GM21723 (cell line): Measurements from ENCODE around the gene SPEM1.

Source experiments
- ATAC-seq: cut with Tn5 transposase; IDR thresholded peaks from one replicate; pipeline ENCODE4 v1.9.1; 2021; ENCODE audit warnings: mild to moderate bottlenecking, moderate library complexity; ENCODE audit not compliant: unreplicated experiment

Gene SPEM1

GRCh38 chr17:7396147-7396546 lies 24.0 kb upstream of the SPEM1 start:
- ATAC-seq: no peak

GRCh38 chr17:7398612-7399011 lies 21.5 kb upstream of the SPEM1 start:
- ATAC-seq: no peak

GRCh38 chr17:7403043-7403726 lies 16.9 kb upstream of the SPEM1 start:
- no peak for ATAC-seq

GRCh38 chr17:7403727-7403976 lies 16.5 kb upstream of the SPEM1 start:
- peak; percentile 15 for ATAC-seq

- ATAC-seq: peak; percentile 91
These were observed 16.0 kb upstream of the SPEM1 start, which contains the start of gene TMEM256 for GRCh38 chr17:7403977-7404736. Gene TMEM256 (minus strand): TSS chr17:7404097. CDS start chr17:7404084, 13 bp downstream.

GRCh38 chr17:7404737-7405349 lies 15.3 kb upstream of the SPEM1 start:
- ATAC-seq: peak; percentile 25

- no peak for ATAC-seq
These were observed 14.5 kb upstream of the SPEM1 start for GRCh38 chr17:7405350-7406234.

GRCh38 chr17:7406235-7406825 lies 13.8 kb upstream of the SPEM1 start:
- ATAC-seq: no peak

GRCh38 chr17:7407082-7407481 lies 13.0 kb upstream of the SPEM1 start:
- ATAC-seq: no peak

- ATAC-seq: no peak
These were observed 12.5 kb upstream of the SPEM1 start, which contains the start of gene NLGN2 for GRCh38 chr17:7407485-7408251. Gene NLGN2 (plus strand): TSS chr17:7407845. CDS start chr17:7408256, 411 bp downstream.

- no peak for ATAC-seq
These were observed 11.8 kb upstream of the SPEM1 start for GRCh38 chr17:7408252-7408727.

- ATAC-seq: no peak
These were observed 11.3 kb upstream of the SPEM1 start for GRCh38 chr17:7408863-7409262.

GRCh38 chr17:7409716-7410115 lies 10.4 kb upstream of the SPEM1 start:
- ATAC-seq: no peak

GRCh38 chr17:7410634-7411426 lies 9.3 kb upstream of the SPEM1 start:
- no peak for ATAC-seq

- no peak for ATAC-seq
These were observed 8.7 kb upstream of the SPEM1 start for GRCh38 chr17:7411427-7411750.

GRCh38 chr17:7413346-7413985 lies 6.7 kb upstream of the SPEM1 start:
- no peak for ATAC-seq

GRCh38 chr17:7414837-7415236 lies 5.3 kb upstream of the SPEM1 start:
- no peak for ATAC-seq

GRCh38 chr17:7415784-7416183 lies 4.3 kb upstream of the SPEM1 start:
- no peak for ATAC-seq

- ATAC-seq: no peak
These were observed 3.8 kb upstream of the SPEM1 start for GRCh38 chr17:7416323-7416722.
